ENCODE results near the gene ZDHHC21.

ZDHHC21 gene

GRCh38 chr9:14662060-14662453 lies 31.2 kb downstream of the ZDHHC21 start:
- no peak for DNase-seq (ENCODE audit: low read depth)
- H3K4me3 ChIP-seq (ENCODE audit: low read length), result no peak overlapping the region
- TF ChIP-seq, protein P1, sequence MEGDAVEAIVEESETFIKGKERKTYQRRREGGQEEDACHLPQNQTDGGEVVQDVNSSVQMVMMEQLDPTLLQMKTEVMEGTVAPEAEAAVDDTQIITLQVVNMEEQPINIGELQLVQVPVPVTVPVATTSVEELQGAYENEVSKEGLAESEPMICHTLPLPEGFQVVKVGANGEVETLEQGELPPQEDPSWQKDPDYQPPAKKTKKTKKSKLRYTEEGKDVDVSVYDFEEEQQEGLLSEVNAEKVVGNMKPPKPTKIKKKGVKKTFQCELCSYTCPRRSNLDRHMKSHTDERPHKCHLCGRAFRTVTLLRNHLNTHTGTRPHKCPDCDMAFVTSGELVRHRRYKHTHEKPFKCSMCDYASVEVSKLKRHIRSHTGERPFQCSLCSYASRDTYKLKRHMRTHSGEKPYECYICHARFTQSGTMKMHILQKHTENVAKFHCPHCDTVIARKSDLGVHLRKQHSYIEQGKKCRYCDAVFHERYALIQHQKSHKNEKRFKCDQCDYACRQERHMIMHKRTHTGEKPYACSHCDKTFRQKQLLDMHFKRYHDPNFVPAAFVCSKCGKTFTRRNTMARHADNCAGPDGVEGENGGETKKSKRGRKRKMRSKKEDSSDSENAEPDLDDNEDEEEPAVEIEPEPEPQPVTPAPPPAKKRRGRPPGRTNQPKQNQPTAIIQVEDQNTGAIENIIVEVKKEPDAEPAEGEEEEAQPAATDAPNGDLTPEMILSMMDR (IDR thresholded peaks at IDR 0.05; ENCODE audit: insufficient read depth, low read depth, low read length, missing control alignments), result no peak

DNA sequence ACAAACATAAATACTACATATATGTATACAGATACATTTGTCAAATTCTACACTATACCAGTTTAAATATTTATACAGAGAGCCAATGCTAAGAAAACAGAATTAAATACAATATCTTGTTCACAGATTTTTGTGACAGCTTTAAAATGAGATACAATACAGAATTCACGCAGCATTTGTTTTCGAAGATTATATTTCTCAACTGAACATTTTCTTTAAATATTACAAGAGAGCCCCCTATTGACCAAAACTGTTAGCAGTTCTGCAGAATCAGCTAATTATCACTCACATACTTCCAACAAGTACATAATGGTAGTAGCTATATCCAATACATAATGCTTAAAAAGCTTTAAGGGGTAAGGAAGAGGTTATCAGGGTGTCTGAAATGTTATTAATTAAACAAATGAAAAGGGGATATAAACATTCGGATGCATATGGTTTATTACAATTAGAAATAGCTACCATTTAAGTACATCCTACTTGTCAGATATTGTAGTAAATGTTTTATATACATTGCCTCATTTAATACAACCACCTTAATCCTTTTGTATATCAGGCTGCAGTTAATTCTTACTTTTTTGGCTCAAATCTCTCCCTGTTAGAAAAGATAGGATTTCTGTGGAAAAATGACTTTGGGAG lies 31.7 kb downstream of the ZDHHC21 start:
- H3K4me3 ChIP-seq (ENCODE audit: low read length), result no peak overlapping the region
- DNase-seq (ENCODE audit: low read depth), result peak; percentile 33
- TF ChIP-seq, protein P1 (IDR thresholded peaks at IDR 0.05; ENCODE audit: insufficient read depth, low read depth, low read length, missing control alignments), result peak; percentile 40

DNA sequence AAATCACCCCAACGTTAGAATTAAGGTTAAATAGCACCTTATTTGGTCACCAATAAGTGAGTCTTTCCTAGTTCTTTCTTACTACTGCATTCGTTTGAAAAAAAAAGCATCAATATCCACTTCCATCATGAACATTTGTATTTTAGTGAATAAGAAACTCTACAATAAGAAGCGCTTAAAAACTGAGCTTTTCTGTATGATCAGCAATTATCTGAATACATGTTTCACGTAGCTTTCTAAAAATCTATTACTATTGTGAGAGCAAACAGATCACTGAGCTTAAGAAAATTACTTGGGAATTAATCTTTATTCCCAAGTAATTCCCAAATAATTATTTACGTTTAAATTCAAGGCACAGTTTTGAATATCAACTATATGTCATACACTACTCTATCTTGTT lies 32.5 kb downstream of the ZDHHC21 start:
- H3K4me3 ChIP-seq (ENCODE audit: low read length), result no peak overlapping the region
- TF ChIP-seq, protein P1 (IDR thresholded peaks at IDR 0.05; ENCODE audit: insufficient read depth, low read depth, low read length, missing control alignments), result no peak
- no peak for DNase-seq (ENCODE audit: low read depth)

GRCh38 chr9:14654932-14655331 lies 38.3 kb downstream of the ZDHHC21 start:
- no peak for DNase-seq (ENCODE audit: low read depth)
- TF ChIP-seq, protein P1 (IDR thresholded peaks at IDR 0.05; ENCODE audit: insufficient read depth, low read depth, low read length, missing control alignments), result no peak
- no peak overlapping the region for H3K4me3 ChIP-seq (ENCODE audit: low read length)

DNA sequence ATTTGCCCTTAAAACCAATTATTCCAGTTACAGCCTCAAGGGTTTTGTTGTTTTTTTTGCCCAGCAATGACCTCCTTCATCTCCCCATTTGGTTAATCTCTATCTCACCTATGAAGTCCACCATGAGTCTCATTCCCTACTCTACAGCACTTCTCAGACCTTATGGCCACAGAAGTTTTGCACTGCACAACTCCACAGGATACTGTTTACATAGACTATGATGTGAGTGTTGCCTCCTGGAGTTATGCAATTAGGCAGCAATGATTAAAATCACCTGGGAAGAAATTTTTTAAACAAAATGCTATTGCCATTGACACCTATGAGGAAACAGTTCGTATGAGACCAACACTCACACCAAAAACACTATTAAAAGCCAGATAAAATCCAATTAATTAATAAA lies 39.7 kb downstream of the ZDHHC21 start:
- TF ChIP-seq, protein P1 (IDR thresholded peaks at IDR 0.05; ENCODE audit: insufficient read depth, low read depth, low read length, missing control alignments), result no peak
- no peak for DNase-seq (ENCODE audit: low read depth)
- H3K4me3 ChIP-seq (ENCODE audit: low read length), result no peak overlapping the region

DNA sequence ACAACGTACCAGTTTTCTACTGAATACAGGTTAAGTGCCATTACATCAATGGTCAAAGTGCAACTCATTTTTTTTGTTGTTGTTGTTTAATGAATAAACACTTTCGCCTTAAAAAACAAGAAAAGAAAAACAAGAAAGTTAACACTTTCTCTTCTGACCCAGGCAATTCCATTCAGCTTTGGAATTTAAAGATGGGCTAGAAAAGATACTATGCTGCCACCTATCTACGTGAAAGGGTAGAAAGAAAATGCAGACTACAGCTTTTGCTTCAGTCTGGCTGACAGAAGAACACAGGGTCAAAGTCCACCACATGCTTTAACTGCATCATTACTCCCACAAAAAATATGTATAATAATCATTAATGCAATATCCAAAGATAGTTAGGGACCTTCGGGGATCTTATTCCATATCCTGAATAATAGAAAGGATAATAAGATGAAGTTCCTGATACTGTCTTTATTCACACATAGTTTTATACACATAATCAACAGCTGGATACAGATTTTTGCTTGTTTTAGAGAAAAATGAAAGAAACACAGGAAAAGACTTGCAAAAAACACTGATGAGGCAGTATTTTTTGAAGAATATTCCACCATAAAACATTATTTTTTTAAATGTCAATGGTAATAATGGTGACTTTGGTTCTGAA lies 40.4 kb downstream of the ZDHHC21 start:
- TF ChIP-seq, protein P1 (IDR thresholded peaks at IDR 0.05; ENCODE audit: insufficient read depth, low read depth, low read length, missing control alignments), result peak; percentile 56
- DNase-seq (ENCODE audit: low read depth), result peak; percentile 20
- no peak overlapping the region for H3K4me3 ChIP-seq (ENCODE audit: low read length)

DNA sequence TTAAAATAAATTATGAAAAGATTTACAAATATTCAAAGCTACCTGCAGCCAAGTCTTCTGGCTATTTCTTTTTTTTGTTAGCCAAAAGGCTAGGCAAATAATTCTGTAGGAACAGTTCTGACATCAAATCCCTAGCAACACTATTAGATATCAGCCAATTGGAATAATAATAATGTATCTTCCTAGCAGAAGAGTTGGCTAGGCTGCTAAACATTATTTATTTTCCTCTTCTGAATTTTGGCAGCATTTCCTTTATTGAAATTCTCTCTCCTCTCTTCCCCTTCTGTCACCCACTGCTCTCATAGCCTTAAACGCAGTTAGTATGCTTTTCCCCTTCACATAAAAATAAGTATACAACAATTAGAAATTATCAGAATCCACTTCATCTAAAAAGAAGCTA lies 42.6 kb downstream of the ZDHHC21 start:
- H3K4me3 ChIP-seq (ENCODE audit: low read length), result no peak overlapping the region
- TF ChIP-seq, protein P1 (IDR thresholded peaks at IDR 0.05; ENCODE audit: insufficient read depth, low read depth, low read length, missing control alignments), result no peak
- no peak for DNase-seq (ENCODE audit: low read depth)
